KMS-11 (cell line): ENCODE measurements around the gene SLCO6A1.

Source experiments
- H2AFZ ChIP-seq: fragments of 200-600 bp; sonication (generic); 2 replicates; pipeline ENCODE4 v1.6.1; 2016; ENCODE audit warnings: antibody characterized with exemption, mixed run types, low read depth
- H3K27ac ChIP-seq: fragments of 200-600 bp; sonication (generic); 2 replicates; pipeline ENCODE4 v1.6.1; 2016; ENCODE audit warnings: mild to moderate bottlenecking, mixed run types
- H3K27me3 ChIP-seq: fragments of 200-600 bp; sonication (generic); 2 replicates; pipeline ENCODE4 v1.6.1; 2017; ENCODE audit warnings: mild to moderate bottlenecking, low read depth, mixed run types, moderate library complexity; ENCODE audit not compliant: insufficient read depth
- H3K36me3 ChIP-seq: fragments of 200-600 bp; sonication (generic); 2 replicates; pipeline ENCODE4 v1.6.1; 2017; ENCODE audit warnings: mild to moderate bottlenecking, mixed run types; ENCODE audit not compliant: insufficient read depth
- H3K4me1 ChIP-seq: fragments of 200-600 bp; sonication (generic); 2 replicates; pipeline ENCODE4 v1.6.1; 2016; ENCODE audit warnings: mild to moderate bottlenecking, low read depth, mixed run types; ENCODE audit not compliant: poor library complexity, severe bottlenecking
- H3K4me2 ChIP-seq: fragments of 200-600 bp; sonication (generic); 2 replicates; pipeline ENCODE4 v1.7.0; 2016; ENCODE audit warnings: mild to moderate bottlenecking, mixed run types
- H3K4me3 ChIP-seq: fragments of 200-600 bp; sonication (generic); IDR thresholded peaks from 2 replicates; pipeline ENCODE4 v1.6.1; 2017; ENCODE audit warnings: low read depth, low read length, mixed read lengths; ENCODE audit not compliant: insufficient read depth
- H3K79me2 ChIP-seq: fragments of 200-600 bp; sonication (generic); 2 replicates; pipeline ENCODE4 v1.6.1; 2016; ENCODE audit warnings: low read depth, mixed run types; ENCODE audit not compliant: insufficient read depth
- H3K9ac ChIP-seq: fragments of 200-600 bp; sonication (generic); 2 replicates; pipeline ENCODE4 v1.6.1; 2016; ENCODE audit warnings: mild to moderate bottlenecking, mixed run types
- H4K20me1 ChIP-seq: fragments of 200-600 bp; sonication (generic); 2 replicates; pipeline ENCODE4 v1.6.1; 2016; ENCODE audit warnings: mild to moderate bottlenecking, mixed run types; ENCODE audit not compliant: insufficient read depth
- TF ChIP-seq, protein P1 (sequence below): fragments of 200-600 bp; sonication (generic); conservative IDR thresholded peaks from 2 replicates; pipeline ENCODE4 v1.6.1; 2017; ENCODE audit warnings: low read depth, mild to moderate bottlenecking, antibody characterized with exemption, low read length, moderate library complexity, mixed read lengths

The SLCO6A1 gene

DNA sequence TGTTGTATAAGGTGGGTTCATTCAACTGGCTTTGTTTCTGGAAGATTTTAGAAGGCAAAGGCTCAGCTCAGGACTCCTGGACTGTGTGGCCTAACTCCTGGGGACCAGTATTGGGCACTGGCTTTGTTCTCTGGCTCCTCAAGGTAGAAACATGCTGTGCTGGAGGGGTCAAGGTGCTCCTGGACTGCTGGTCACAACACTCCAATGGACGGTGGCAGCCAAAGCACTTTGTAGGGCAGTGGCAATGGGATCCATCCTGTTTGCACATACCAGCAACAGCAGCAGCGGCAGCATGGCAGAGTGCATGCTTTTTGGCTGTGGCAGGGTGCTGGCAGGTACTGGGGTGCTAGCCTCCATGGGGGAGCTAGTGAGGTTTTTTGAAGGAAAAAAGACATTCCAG, 65.3 kb downstream of the SLCO6A1 start:
- Histone ChIP-seq H3K79me2 (no peaks in the 10 kb centered on the region), H2AFZ (no peak overlapping the region), H3K36me3 (no peaks in the 10 kb centered on the region), H4K20me1 (no peaks in the 10 kb centered on the region), H3K4me3 (no peak overlapping the region), H3K4me2 (no peak overlapping the region), H3K27ac (no peak overlapping the region), H3K4me1 (no peaks in the 10 kb centered on the region), H3K9ac (no peak overlapping the region), H3K27me3 (no peaks in the 10 kb centered on the region)
- TF ChIP-seq, protein P1, sequence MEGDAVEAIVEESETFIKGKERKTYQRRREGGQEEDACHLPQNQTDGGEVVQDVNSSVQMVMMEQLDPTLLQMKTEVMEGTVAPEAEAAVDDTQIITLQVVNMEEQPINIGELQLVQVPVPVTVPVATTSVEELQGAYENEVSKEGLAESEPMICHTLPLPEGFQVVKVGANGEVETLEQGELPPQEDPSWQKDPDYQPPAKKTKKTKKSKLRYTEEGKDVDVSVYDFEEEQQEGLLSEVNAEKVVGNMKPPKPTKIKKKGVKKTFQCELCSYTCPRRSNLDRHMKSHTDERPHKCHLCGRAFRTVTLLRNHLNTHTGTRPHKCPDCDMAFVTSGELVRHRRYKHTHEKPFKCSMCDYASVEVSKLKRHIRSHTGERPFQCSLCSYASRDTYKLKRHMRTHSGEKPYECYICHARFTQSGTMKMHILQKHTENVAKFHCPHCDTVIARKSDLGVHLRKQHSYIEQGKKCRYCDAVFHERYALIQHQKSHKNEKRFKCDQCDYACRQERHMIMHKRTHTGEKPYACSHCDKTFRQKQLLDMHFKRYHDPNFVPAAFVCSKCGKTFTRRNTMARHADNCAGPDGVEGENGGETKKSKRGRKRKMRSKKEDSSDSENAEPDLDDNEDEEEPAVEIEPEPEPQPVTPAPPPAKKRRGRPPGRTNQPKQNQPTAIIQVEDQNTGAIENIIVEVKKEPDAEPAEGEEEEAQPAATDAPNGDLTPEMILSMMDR: no peak

GRCh38 chr5:102421647-102422046, 77.2 kb downstream of the SLCO6A1 start:
- H4K20me1 ChIP-seq: no peaks in the 10 kb centered on the region; the same call in 1 of the 2 replicates
- no peak overlapping the region for H3K4me3 ChIP-seq
- TF ChIP-seq, protein P1: no peak
- no peaks in the 10 kb centered on the region for H3K36me3 ChIP-seq
- H3K79me2 ChIP-seq: no peaks in the 10 kb centered on the region
- H3K4me2 ChIP-seq: no peak overlapping the region
- H3K27ac ChIP-seq: no peak overlapping the region
- H2AFZ ChIP-seq: no peak overlapping the region
- no peaks in the 10 kb centered on the region for H3K4me1 ChIP-seq
- H3K9ac ChIP-seq: no peak overlapping the region
- no peaks in the 10 kb centered on the region for H3K27me3 ChIP-seq

DNA sequence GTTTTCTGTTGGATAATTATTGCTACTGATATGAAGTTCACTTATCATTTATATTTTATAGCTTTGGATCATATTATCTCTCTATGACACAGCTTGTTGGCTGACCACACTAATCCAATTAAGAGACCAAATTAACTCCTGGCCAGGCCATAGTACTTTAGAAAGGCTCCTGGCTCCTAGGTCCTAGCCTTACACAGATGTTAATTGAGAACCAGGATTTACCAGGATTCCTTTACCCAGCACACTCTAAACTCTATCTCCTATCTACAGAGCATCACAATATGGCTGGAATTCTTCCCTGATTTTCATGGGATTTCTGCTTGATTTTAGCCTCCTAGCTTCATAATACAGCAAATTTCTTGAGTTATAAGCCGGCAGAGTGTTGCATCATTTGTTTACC, 80.3 kb downstream of the SLCO6A1 start:
- TF ChIP-seq, protein P1: no peak
- H3K36me3 ChIP-seq: no peaks in the 10 kb centered on the region
- H3K4me2 ChIP-seq: no peak overlapping the region
- no peak overlapping the region for H2AFZ ChIP-seq
- no peak overlapping the region for H3K4me3 ChIP-seq
- no peak overlapping the region for H3K27ac ChIP-seq
- no peaks in the 10 kb centered on the region for H3K4me1 ChIP-seq
- no peaks in the 10 kb centered on the region for H3K27me3 ChIP-seq
- no peaks in the 10 kb centered on the region for H3K79me2 ChIP-seq
- H4K20me1 ChIP-seq: no peaks in the 10 kb centered on the region; the same call in 1 of the 2 replicates
- H3K9ac ChIP-seq: no peak overlapping the region

- no peaks in the 10 kb centered on the region for H3K36me3 ChIP-seq
- no peaks in the 10 kb centered on the region for H3K4me1 ChIP-seq
- no peaks in the 10 kb centered on the region; the same call in 1 of the 2 replicates for H4K20me1 ChIP-seq
These were observed 84.4 kb downstream of the SLCO6A1 start for GRCh38 chr5:102414448-102414847.

More at GRCh38 chr5:102414448-102414847, 84.4 kb downstream of the SLCO6A1 start:
- Histone ChIP-seq H3K9ac (no peak overlapping the region), H2AFZ (no peak overlapping the region), H3K79me2 (no peaks in the 10 kb centered on the region), H3K4me3 (no peak overlapping the region), H3K27me3 (no peaks in the 10 kb centered on the region), H3K4me2 (no peak overlapping the region), H3K27ac (no peak overlapping the region)
- TF ChIP-seq, protein P1: no peak
